GM18520 (cell line): ENCODE data around the gene NEURL1B.

Experiments
- ATAC-seq: cut with Tn5 transposase; IDR thresholded peaks from one replicate; pipeline ENCODE4 v1.9.1; 2021; ENCODE audit not compliant: unreplicated experiment

The NEURL1B gene

GRCh38 chr5:172713809-172714490 is 72.9 kb downstream of the NEURL1B start:
- ATAC-seq = no peak

DNA sequence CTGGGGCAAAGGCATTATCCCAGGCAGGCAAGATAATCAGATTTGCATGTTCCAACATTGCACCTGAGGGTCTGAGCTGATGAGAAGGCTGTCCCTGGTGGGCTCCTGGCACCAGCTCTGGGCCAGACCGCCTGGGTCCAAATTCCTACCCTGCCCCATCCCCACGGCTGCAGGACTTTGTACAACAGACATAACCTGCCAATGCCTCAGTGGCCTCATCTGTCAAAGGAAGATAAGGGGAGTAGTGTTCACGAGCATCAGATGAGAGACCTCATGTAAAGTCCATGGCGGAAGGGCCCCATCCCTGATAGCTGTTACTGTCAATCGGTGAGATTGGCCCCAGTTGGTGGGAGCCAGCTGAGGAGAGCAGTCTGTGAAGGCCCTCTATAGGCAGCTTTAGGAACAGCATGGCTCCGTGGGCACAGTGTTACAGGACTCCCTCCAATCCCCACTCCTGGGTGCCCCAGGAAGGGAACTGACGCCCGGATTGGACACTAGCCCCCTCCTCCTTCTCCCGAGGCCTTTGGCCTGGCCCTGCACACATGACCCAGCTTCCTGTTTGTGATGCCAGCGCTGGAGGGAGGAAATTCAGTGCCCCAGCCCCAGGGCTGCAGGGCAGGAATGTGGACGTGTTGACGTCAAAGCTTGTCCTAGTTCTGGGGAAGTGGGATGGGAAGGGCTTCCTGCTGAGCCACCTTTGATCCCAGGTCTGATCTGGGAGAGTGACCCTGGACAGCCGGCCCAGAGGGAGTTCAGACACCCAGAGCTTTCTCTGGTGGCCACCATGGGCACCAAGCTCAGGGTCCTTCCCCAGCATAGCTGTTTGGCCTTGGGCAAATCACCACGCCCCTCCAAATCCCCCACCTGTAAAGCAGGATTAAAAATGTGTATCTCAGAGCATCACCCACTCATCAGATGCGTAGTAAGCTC is 73.7 kb downstream of the NEURL1B start:
- peak; percentile 51 for ATAC-seq

GRCh38 chr5:172715421-172715780 is 74.3 kb downstream of the NEURL1B start:
- no peak for ATAC-seq

DNA sequence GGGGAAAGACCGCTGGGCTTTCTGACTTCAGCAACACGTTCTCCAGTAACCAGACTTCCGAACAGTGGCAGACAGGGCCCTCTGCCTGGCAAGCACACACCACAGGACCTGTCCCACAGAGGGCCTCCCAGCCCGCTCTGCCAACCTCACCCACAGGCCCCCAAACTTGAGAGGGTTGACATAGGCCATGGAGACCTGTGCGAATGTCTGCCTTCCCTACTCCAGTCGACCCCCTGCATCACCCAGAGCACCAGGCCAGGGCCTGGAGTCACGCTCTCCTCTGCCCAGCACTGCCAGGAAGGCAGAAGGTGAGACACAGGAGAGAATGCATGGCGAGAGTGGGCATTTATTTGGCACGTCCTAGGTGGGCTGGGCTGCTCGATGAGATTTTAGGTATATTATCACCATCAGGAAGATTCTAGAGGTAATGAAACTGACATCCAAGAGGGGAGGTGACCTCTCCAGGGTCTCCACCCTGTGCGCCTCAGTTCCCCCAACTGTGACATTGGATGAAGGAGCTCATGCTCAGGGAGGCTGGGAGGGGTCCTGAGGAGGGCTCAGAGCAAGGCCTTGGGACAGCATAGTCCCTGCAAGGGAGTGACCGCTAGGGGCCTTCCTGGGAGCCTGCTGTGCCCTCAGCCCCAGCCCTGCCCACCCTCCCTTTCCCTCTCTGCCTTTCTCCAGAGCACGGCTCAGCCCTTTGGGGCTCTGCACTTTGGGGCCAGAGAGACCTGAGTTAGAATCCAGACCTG is 75.0 kb downstream of the NEURL1B start:
- no peak for ATAC-seq

DNA sequence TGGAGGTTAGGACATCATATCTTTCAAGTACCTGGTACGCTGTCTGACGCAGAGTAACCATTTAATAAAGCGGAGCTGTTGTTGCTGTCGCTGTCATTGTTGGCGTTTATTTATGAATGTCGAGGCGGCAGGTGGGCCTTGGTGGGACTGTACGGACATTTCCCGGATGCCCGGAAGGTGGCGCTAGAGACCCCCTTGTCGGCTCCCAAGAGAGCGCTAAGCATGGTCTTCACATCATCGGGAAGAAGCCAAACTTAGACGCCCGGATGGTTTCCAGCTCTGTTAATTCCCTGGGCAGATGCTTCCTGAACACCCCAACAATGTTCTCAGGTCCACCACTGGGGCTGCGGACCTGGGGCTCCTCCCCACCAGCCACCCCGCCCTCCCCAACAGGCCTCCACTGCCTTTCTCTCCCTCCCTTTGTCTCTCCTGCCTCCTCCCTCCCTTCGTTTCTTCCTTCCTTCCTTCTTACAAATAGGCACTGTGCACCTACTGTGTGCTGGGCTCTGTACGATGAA is 75.8 kb downstream of the NEURL1B start:
- ATAC-seq = no peak

GRCh38 chr5:172717481-172718195 is 76.6 kb downstream of the NEURL1B start:
- no peak for ATAC-seq

GRCh38 chr5:172718527-172719114 is 77.6 kb downstream of the NEURL1B start:
- ATAC-seq = no peak

DNA sequence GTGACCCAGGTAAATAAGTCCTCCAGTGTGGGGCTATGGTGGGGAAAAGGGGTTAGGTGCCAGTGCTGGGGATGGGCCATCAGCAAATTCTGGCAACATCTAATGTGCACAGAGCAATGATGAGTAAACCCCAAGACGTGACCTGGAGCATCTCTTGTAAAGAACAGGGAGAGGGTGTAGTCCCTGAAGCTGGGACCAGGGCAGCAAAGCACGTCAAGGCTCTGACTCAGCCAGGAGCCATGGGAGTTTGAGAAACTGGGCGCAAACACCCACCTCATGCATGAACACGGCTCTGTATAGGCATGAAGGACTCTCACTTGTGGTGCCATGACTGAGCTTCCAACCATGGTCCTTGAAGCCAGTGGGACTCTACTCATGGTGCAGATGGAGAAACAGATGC is 78.1 kb downstream of the NEURL1B start:
- no peak for ATAC-seq

DNA sequence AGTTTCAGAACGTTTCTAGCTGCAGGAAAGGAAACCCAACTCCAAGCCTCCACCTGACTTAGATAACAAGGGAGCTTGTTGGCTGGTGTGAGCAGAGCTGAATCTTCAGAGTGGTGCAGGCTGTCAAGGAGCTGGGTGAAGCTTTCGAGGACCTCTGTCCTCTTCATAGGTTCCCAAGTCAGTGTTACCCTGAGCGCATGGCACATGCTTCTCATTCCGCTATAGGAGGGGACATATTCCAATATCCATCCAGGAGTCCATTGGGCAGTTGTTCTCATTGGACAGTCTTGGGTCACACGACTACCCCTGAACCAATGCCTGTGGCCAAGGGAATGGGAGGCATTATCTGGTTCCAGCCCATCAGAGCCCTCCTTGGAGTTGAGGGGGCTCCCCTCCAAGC is 79.6 kb downstream of the NEURL1B start:
- ATAC-seq = no peak

DNA sequence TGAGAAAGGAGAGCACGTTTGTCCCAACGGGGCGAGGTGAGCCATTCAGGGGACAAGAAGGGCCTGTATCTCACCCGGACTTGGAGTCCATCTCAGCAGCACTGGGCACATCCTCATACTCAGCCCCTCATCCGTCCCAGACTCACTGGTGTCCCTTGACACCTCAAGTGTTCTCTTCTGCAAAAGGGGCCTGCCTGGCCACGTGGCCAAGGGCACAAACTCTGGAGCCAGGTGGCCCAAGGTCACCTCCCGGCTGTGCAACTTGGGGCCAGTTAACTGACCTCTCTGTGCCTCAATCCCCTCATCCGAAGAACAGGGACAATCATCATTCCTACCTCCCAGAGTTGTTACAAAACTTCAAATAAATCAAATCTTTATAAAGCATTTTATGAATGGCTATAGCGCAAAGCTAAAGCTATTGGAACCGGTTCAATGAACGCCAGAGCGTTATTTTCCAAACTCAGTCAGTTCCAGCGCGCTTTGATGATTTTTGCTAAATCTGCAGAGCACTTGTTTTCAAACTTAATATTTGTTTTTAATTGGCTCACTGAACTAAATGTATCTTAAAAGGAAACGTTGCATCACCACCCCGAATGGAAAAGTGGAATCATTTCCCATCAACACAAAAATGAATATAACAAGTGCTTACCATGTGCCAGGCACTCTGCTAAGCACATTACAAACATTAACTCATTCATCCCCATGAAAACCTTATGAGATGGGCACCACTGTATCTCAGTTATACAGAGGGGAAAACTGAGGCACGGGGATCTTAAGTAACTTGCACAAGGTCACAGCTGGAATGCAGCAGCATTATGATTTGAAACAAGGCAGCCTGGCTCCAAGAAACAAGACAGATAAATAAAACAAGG is 80.6 kb downstream of the NEURL1B start:
- ATAC-seq = no peak

GRCh38 chr5:172722327-172722815 is 81.3 kb downstream of the NEURL1B start:
- no peak for ATAC-seq

- ATAC-seq = no peak
Observed at GRCh38 chr5:172723508-172723907, 82.4 kb downstream of the NEURL1B start.

- ATAC-seq = no peak
Observed at GRCh38 chr5:172724242-172725183, 83.5 kb downstream of the NEURL1B start.

GRCh38 chr5:172725273-172725672 is 84.2 kb downstream of the NEURL1B start:
- no peak for ATAC-seq

DNA sequence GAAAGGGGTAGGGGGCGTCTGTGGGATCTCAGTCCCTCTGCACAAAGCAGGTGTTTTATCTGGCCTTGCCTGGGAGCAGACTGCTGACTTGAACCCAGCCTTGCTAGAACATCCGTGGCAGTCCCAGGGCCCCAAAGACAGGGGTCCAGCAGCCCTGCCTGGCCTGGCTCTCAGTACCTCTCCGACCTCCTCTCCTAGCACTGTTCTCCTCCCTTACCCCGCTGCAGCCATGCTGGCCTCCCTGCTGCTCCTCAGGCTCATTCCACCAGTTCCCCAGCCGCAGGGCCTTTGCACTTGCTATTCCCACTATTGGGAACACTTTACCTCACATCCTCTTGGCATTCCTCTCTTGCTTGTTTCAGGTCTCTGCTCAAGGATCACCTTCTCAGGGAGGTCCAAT is 84.7 kb downstream of the NEURL1B start:
- ATAC-seq = no peak

DNA sequence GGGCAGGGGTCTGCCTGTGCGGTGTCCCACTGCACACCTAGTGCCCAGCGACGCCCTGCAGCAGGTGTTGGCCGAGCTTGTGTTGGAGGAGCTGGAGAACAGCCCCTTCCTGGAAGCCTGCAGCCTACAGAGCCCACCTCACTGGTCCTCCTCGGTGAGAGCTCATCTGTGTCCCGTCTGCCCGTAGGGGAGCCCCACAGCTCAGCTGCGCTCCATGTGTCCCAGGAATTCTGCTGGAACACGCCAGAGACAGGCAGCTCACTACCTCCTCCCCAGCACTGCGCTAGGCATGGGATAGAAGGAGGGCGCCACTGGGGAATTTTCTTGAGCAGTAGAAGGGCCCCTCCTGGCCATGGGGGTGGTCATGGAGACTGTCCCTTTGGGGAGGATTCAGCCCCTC is 85.9 kb downstream of the NEURL1B start:
- ATAC-seq = no peak

DNA sequence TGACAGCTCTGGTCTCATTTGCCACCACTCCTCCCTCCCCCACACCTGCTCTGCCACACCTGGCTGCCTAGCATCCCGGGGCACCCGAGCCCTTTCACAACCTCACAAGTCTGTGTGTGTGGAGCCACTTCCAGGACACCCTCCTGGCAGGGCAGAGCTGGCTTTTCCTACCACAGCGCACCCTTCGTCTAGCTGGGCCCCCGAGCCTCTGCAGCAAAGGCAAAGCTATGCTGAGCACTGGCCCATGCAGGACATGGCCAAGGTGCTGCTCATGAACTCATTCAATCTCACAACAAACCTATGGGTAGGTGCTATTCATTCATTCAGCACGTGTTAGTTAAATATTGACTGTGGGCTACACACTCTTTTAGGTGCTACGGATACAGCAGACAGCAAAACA is 86.5 kb downstream of the NEURL1B start:
- ATAC-seq = no peak
